ENCODE results near the gene SMYD3. TPM values are rescaled to one million over a fixed set of nuclear protein-coding genes. Genes with fewer than 3 reads are reported as not detected.

SMYD3 gene
- total RNA-seq, 3 donors from 2014 or later (not counting 1 experiment from before 2014, with no cell fraction given) = 43.6 to 48.0 (median 46.1) TPM

DNA sequence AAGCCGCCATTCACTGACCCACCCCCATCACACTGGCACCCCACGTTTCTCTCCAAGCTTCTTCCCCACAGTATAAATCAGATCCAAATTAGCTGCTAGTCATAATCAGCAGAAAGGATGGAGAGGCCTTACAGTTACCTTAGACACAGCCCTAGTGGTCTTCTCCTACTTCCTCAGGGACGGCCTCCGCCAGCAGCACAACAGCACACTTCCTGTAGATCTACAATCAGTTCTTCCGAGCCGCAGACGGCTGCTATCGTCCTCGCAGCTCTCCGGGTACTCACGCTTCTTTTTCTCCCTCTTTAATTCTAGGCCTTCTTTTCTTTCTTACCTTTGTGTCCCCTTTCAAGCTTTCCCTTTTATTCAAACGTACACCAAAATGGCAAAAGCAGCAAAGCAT is 313.5 kb downstream of the SMYD3 start:
- Mint-ChIP-seq H3K27ac (no peak overlapping the region), H3K4me3 (no peak overlapping the region)

DNA sequence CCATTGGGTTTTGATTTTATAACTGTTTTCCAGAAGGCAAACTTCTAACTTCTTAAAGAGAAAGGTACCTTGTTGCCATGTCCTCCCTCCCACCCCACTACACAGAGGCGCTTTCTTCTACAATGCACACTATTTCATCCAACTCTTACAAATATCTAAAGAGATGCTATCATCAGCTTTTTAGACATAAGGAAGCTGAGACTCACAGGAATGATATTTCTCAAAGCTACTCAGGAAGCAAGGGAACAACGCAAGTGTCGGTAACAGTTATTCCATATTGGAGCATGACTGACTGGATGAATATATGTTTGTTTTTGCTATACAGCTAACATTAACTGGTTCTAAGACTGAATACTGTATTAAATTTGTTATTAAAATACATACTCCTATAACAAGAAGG is 318.0 kb downstream of the SMYD3 start:
- Histone ChIP-seq H3K9me3 (ENCODE audit: control insufficient read depth, insufficient read depth, low read length) (no peaks in the 10 kb centered on the region), H3K4me1 (ENCODE audit: control insufficient read depth, insufficient read depth, low read length) (no peaks in the 10 kb centered on the region), H3K27me3 (ENCODE audit: control insufficient read depth, insufficient read depth, low read length) (no peaks in the 10 kb centered on the region), H3K27ac (ENCODE audit: low read length) (no peak overlapping the region), H3K36me3 (ENCODE audit: control insufficient read depth, insufficient read depth, low read length) (no peaks in the 10 kb centered on the region), H3K4me3 (ENCODE audit: low read length) (no peak overlapping the region)
- WGBS (ENCODE audit: insufficient coverage) = 96% methylated on average over 3 of the region's 3 CpGs
- Mint-ChIP-seq H3K4me1 (no peaks in the 10 kb centered on the region), H3K4me3 (no peak overlapping the region), H3K27ac (no peak overlapping the region), H3K9me3 (no peaks in the 10 kb centered on the region), H3K36me3 (no peaks in the 10 kb centered on the region), H3K27me3 (ENCODE audit: low read depth in 2 of 2) (no peaks in the 10 kb centered on the region)
- intact Hi-C loops (cut with micrococcal nuclease) = no loop called here
- DNase-seq (no peak), ATAC-seq (no peak)
- TF ChIP-seq, protein P1, sequence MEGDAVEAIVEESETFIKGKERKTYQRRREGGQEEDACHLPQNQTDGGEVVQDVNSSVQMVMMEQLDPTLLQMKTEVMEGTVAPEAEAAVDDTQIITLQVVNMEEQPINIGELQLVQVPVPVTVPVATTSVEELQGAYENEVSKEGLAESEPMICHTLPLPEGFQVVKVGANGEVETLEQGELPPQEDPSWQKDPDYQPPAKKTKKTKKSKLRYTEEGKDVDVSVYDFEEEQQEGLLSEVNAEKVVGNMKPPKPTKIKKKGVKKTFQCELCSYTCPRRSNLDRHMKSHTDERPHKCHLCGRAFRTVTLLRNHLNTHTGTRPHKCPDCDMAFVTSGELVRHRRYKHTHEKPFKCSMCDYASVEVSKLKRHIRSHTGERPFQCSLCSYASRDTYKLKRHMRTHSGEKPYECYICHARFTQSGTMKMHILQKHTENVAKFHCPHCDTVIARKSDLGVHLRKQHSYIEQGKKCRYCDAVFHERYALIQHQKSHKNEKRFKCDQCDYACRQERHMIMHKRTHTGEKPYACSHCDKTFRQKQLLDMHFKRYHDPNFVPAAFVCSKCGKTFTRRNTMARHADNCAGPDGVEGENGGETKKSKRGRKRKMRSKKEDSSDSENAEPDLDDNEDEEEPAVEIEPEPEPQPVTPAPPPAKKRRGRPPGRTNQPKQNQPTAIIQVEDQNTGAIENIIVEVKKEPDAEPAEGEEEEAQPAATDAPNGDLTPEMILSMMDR (IDR thresholded peaks at IDR 0.05) = no peak

More for the DNA sequence above, 313.5 kb downstream of the SMYD3 start:
- WGBS (ENCODE audit: insufficient coverage) = 96% methylated on average over 12 of the region's 12 CpGs
- H3K9me3 Mint-ChIP-seq = no peaks in the 10 kb centered on the region
- Histone ChIP-seq H3K4me3 (ENCODE audit: low read length) (no peak overlapping the region), H3K36me3 (ENCODE audit: control insufficient read depth, insufficient read depth, low read length) (no peaks in the 10 kb centered on the region), H3K9me3 (ENCODE audit: control insufficient read depth, insufficient read depth, low read length) (no peaks in the 10 kb centered on the region), H3K4me1 (ENCODE audit: control insufficient read depth, insufficient read depth, low read length) (no peaks in the 10 kb centered on the region), H3K27me3 (ENCODE audit: control insufficient read depth, insufficient read depth, low read length) (no peaks in the 10 kb centered on the region), H3K27ac (ENCODE audit: low read length) (no peak overlapping the region)
- ATAC-seq (no peak), DNase-seq (no peak)
- H3K4me1 Mint-ChIP-seq = no peaks in the 10 kb centered on the region
- H3K27me3 Mint-ChIP-seq (ENCODE audit: low read depth in 2 of 2) = no peaks in the 10 kb centered on the region
- TF ChIP-seq, protein P1 (IDR thresholded peaks at IDR 0.05) = no peak
- H3K36me3 Mint-ChIP-seq = no peaks in the 10 kb centered on the region
- intact Hi-C loops (cut with micrococcal nuclease) = no loop called here

DNA sequence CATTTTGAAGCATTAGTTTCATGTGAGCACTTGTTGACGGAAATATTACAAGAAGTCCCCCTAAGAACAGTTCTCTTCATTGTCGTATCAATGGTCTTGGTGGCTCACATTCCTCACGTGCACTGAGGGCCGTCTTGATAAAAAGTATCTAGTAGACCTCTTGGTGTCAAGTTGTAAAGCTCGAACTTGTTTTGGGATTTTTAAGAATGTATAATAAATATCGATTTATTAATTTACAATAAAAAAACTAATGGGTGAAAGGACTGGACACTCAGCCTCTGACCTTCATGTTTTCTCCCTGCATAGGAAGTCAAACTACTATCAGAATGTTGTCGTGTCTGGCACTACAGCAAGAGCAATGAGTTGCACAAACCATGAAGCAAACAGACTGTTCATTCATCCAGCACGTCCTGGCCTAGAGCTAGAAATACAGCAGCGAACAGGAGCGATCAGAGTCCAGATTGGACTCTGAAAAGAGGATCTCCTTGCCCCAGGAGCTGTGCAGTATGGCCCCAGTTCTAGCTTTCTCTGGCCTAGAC is 319.2 kb downstream of the SMYD3 start:
- Mint-ChIP-seq H3K27ac (no peak overlapping the region), H3K27me3 (ENCODE audit: low read depth in 2 of 2) (no peaks in the 10 kb centered on the region), H3K36me3 (no peaks in the 10 kb centered on the region), H3K9me3 (no peaks in the 10 kb centered on the region), H3K4me3 (no peak overlapping the region), H3K4me1 (peaks cover 2 to 4% of the 10 kb centered on the region in 2 donors)
- no peaks in the 10 kb centered on the region for H3K9me3 ChIP-seq (ENCODE audit: control insufficient read depth, insufficient read depth, low read length)
- no peaks in the 10 kb centered on the region for H3K36me3 ChIP-seq (ENCODE audit: control insufficient read depth, insufficient read depth, low read length)
- TF ChIP-seq, protein P1 (IDR thresholded peaks at IDR 0.05) = no peak
- no peak overlapping the region for H3K4me3 ChIP-seq (ENCODE audit: low read length)
- ATAC-seq = no peak
- H3K27ac ChIP-seq (ENCODE audit: low read length) = no peak overlapping the region
- DNase-seq = no peak
- no peaks in the 10 kb centered on the region for H3K27me3 ChIP-seq (ENCODE audit: control insufficient read depth, insufficient read depth, low read length)
- 95% methylated on average over 8 of the region's 10 CpGs for WGBS (ENCODE audit: insufficient coverage)
- intact Hi-C loops (cut with micrococcal nuclease) = no loop called here
- no peaks in the 10 kb centered on the region for H3K4me1 ChIP-seq (ENCODE audit: control insufficient read depth, insufficient read depth, low read length)

DNA sequence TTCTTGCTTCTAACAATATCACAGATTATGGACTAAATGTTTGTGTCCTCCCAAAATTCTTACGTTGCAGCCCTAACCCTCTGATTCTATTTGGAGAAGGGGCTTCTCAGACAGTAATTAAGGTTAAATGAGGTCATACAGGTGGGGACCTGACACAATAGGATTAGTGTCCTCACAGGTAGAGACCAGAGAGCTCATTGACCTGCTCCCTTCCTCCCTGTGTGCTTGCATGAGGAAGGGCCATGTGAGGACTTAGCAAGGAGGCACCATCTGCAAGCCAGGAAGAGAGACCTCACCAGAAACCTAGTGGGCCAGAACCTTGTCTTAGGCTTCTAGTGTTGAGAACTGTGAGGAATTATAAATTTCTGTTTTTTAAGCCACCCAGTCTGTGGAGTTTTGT is 322.6 kb downstream of the SMYD3 start:
- Mint-ChIP-seq H3K4me1 (peaks cover 13 to 20% of the 10 kb centered on the region in 2 donors), H3K27ac (no peak overlapping the region), H3K27me3 (ENCODE audit: low read depth in 2 of 2) (no peaks in the 10 kb centered on the region), H3K36me3 (no peaks in the 10 kb centered on the region), H3K9me3 (no peaks in the 10 kb centered on the region), H3K4me3 (no peak overlapping the region)
- Histone ChIP-seq H3K4me1 (ENCODE audit: control insufficient read depth, insufficient read depth, low read length) (no peaks in the 10 kb centered on the region), H3K27ac (ENCODE audit: low read length) (no peak overlapping the region), H3K27me3 (ENCODE audit: control insufficient read depth, insufficient read depth, low read length) (no peaks in the 10 kb centered on the region), H3K4me3 (ENCODE audit: low read length) (no peak overlapping the region), H3K9me3 (ENCODE audit: control insufficient read depth, insufficient read depth, low read length) (no peaks in the 10 kb centered on the region), H3K36me3 (ENCODE audit: control insufficient read depth, insufficient read depth, low read length) (no peaks in the 10 kb centered on the region)
- TF ChIP-seq, protein P1 (IDR thresholded peaks at IDR 0.05) = no peak
- 100% methylated on average over 1 of the region's 1 CpG for WGBS (ENCODE audit: insufficient coverage)
- ATAC-seq = no peak
- DNase-seq = no peak
- intact Hi-C loops (cut with micrococcal nuclease) = no loop called here

All from natural killer cell (primary cell).